Measurements from ENCODE around the gene CPVL. TPM values are rescaled to one million over a fixed set of nuclear protein-coding genes. Genes with fewer than 3 reads are reported as not detected.
A peak's percentile ranks its signal among the peaks of the same experiment; 100 is the strongest.

Gene CPVL
- total and polyA plus RNA-seq, 10 donors: 18.7 to 259 (median 130) TPM

DNA sequence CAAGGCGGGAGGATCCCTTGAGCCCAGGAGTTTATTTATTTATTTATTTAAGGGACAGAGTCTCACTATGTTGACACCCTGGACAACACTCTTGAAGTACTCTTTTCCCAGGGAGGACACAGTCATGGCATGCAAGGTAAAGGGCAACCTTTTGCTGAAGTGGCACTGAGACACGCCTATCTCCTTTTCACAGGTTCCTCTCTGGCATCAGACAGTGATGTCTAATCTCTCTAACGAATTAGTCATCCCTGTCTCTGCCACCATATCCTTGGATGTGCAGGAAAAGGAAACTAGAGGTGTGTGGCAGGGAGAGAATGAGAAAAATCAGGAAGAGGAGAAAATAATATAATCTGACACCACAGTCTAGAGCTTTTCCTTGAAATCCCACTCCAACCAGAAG is 19.5 kb downstream of the CPVL start:
- no peak for TF ChIP-seq POLR2A (IDR thresholded peaks at IDR 0.05)
- TF ChIP-seq POLR2AphosphoS5 (IDR thresholded peaks at IDR 0.05): no peak
- TF ChIP-seq, protein P1, sequence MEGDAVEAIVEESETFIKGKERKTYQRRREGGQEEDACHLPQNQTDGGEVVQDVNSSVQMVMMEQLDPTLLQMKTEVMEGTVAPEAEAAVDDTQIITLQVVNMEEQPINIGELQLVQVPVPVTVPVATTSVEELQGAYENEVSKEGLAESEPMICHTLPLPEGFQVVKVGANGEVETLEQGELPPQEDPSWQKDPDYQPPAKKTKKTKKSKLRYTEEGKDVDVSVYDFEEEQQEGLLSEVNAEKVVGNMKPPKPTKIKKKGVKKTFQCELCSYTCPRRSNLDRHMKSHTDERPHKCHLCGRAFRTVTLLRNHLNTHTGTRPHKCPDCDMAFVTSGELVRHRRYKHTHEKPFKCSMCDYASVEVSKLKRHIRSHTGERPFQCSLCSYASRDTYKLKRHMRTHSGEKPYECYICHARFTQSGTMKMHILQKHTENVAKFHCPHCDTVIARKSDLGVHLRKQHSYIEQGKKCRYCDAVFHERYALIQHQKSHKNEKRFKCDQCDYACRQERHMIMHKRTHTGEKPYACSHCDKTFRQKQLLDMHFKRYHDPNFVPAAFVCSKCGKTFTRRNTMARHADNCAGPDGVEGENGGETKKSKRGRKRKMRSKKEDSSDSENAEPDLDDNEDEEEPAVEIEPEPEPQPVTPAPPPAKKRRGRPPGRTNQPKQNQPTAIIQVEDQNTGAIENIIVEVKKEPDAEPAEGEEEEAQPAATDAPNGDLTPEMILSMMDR (IDR thresholded peaks at IDR 0.05 in 8 of 11, conservative IDR thresholded peaks at IDR 0.05 in 3 of 11): no peak
- intact Hi-C loops (cut with DNase I; ENCODE audit: low total_unique reads): no loop called here
- WGBS, 5 donors: 72 to 82% (median 77%) methylated on average over 3 of the region's 3 CpGs
- Histone ChIP-seq H3K27me3 (replicated peaks in 1 of 7) (no peaks in the 10 kb centered on the region), H3K4me1 (peaks cover 0 to 9% (median 3%) of the 10 kb centered on the region in 6 donors), H3K27ac (peak overlapping the region in 4 of 8 donors; percentile 9 to 53 (median 36)), H3K36me3 (no peaks in the 10 kb centered on the region), H3K9me3 (no peaks in the 10 kb centered on the region), H3K4me3 (no peak overlapping the region)
- DNase-seq: no peak

DNA sequence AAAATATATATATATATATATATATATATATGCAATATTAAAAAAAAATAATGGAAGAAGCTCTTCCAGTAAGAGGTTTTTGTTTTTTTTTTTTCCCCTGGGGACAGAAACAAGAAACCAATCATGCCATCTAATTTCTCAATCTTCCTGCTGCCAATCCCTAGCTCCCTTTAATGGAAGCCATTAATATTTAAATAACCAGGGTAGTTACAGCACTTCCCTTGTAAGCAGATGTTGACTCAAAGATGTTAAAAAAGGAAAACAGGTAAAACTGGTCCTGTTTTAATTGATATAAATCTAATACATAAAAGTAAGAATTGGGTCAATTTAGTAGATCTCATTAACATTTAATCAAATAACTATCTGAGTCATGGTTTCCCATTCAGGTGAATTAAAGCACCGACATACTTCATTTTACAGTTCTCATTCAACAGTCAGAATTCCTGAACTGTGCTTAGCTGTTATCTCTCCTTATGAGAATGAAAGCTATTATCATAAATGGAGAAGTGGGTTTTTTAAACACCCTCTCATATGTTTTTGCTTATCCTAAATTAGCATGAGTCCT is 22.6 kb downstream of the CPVL start:
- no peak overlapping the region for H3K4me3 ChIP-seq
- H3K4me1 ChIP-seq: peaks cover 0 to 9% (median 3%) of the 10 kb centered on the region in 6 donors
- no peak overlapping the region for H3K27ac ChIP-seq
- TF ChIP-seq, protein P1 (IDR thresholded peaks at IDR 0.05 in 8 of 11, conservative IDR thresholded peaks at IDR 0.05 in 3 of 11): no peak
- no peak for TF ChIP-seq POLR2A (IDR thresholded peaks at IDR 0.05)
- no peak for TF ChIP-seq POLR2AphosphoS5 (IDR thresholded peaks at IDR 0.05)
- no peak for DNase-seq
- no peaks in the 10 kb centered on the region for H3K27me3 ChIP-seq (replicated peaks in 1 of 7)
- H3K9me3 ChIP-seq: no peaks in the 10 kb centered on the region
- 79 to 94% (median 90%) methylated on average over 1 of the region's 1 CpG for WGBS, 5 donors
- intact Hi-C loops (cut with DNase I; ENCODE audit: low total_unique reads): no loop called here
- no peaks in the 10 kb centered on the region for H3K36me3 ChIP-seq

DNA sequence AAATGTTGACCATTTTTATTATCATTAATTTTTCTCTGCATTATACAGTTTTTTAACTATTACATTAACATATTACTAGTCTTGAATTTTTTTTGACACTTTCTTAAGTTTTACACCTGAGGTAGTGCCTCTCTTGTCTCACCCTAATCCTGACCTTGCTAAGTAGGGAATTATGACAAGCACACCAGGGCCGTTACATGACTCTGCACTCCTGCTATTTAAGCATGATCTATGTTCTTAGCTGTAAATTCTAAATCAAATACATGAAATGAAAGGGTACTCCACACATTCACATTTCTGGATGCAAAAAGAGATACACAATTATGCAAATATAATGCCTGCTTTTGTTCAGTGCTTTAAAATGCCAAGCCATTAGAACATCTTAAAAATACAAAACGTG is 23.6 kb downstream of the CPVL start:
- Histone ChIP-seq H3K36me3 (no peaks in the 10 kb centered on the region), H3K9me3 (no peaks in the 10 kb centered on the region), H3K4me3 (no peak overlapping the region), H3K27me3 (replicated peaks in 1 of 7) (no peaks in the 10 kb centered on the region), H3K27ac (no peak overlapping the region), H3K4me1 (peaks cover 0 to 9% (median 0%) of the 10 kb centered on the region in 6 donors)
- TF ChIP-seq, protein P1 (IDR thresholded peaks at IDR 0.05 in 8 of 11, conservative IDR thresholded peaks at IDR 0.05 in 3 of 11): no peak
- no peak for TF ChIP-seq POLR2A (IDR thresholded peaks at IDR 0.05)
- no peak for TF ChIP-seq POLR2AphosphoS5 (IDR thresholded peaks at IDR 0.05)
- intact Hi-C loops (cut with DNase I; ENCODE audit: low total_unique reads): no loop called here
- WGBS, 5 donors: 86 to 98% (median 89%) methylated on average over 2 of the region's 2 CpGs
- no peak for DNase-seq

DNA sequence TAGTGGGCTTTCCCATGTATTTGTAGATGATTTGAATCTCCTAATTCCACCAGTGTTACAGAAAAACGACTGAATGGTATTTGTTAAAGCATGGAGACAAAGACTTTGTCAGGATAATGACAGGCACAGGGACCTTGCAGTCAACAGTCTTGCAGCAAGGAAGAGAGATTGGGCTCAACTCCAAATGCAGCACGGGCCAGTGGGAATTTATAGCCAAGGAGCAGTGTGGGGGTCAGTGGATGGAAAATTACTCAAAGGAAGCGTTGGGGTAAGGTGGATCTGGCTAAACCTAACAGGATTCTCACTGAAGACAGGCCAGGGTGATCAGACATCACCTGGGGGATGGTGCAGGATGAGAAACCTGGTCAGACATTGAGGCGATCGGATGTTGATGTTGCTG is 24.3 kb downstream of the CPVL start:
- intact Hi-C loops (cut with DNase I; ENCODE audit: low total_unique reads): no loop called here
- no peak for DNase-seq
- no peak for TF ChIP-seq POLR2AphosphoS5 (IDR thresholded peaks at IDR 0.05)
- TF ChIP-seq, protein P1 (IDR thresholded peaks at IDR 0.05 in 8 of 11, conservative IDR thresholded peaks at IDR 0.05 in 3 of 11): no peak
- Histone ChIP-seq H3K27ac (no peak overlapping the region), H3K4me3 (no peak overlapping the region), H3K27me3 (replicated peaks in 1 of 7) (no peaks in the 10 kb centered on the region), H3K36me3 (no peaks in the 10 kb centered on the region), H3K9me3 (no peaks in the 10 kb centered on the region), H3K4me1 (peaks cover 0 to 8% (median 0%) of the 10 kb centered on the region in 6 donors)
- 66 to 76% (median 73%) methylated on average over 5 of the region's 5 CpGs for WGBS, 5 donors
